ENCODE data around the gene FGF14. TPM values are rescaled to one million over a fixed set of nuclear protein-coding genes. Genes with fewer than 3 reads are reported as not detected.

FGF14 gene
- total and polyA plus RNA-seq, 3 donors from 2014 or later = 0.56 to 4.5 (median 1.7) TPM

- no peak overlapping the region for H3K27ac ChIP-seq
- peak in 1 of 3 experiments; percentile 21 for TF ChIP-seq CTCF (IDR thresholded peaks at IDR 0.05)
- TF ChIP-seq POLR2A (IDR thresholded peaks at IDR 0.05) = no peak
- H3K36me3 ChIP-seq (ENCODE audit: low read depth, missing control alignments) = no peaks in the 10 kb centered on the region
- 42 to 53% methylated on average over 2 of the region's 2 CpGs for WGBS, 2 donors
- H3K4me1 ChIP-seq = no peaks in the 10 kb centered on the region
- no peaks in the 10 kb centered on the region for H3K9me3 ChIP-seq
- no peak for DNase-seq
- no peaks in the 10 kb centered on the region for H3K27me3 ChIP-seq
- no peak overlapping the region for H3K4me3 ChIP-seq
- intact Hi-C loops (cut with DNase I; ENCODE audit: low total_unique reads) = loop anchor here (10.0 kb wide), 1 partner anchor 514 kb away; no protein-coding TSS in a partner anchor
These were observed 460.6 kb downstream of the FGF14 start for GRCh38 chr13:101941095-101941783.

- H3K4me3 ChIP-seq = no peak overlapping the region
- H3K9me3 ChIP-seq = no peaks in the 10 kb centered on the region
- DNase-seq = no peak
- TF ChIP-seq CTCF (IDR thresholded peaks at IDR 0.05) = no peak
- TF ChIP-seq POLR2A (IDR thresholded peaks at IDR 0.05) = no peak
- intact Hi-C loops (cut with DNase I; ENCODE audit: low total_unique reads) = no loop called here
- H3K36me3 ChIP-seq (ENCODE audit: low read depth, missing control alignments) = no peaks in the 10 kb centered on the region
- WGBS, 2 donors = 51 to 71% methylated on average over 2 of the region's 2 CpGs
- H3K4me1 ChIP-seq = no peaks in the 10 kb centered on the region
- no peak overlapping the region for H3K27ac ChIP-seq
- H3K27me3 ChIP-seq = no peaks in the 10 kb centered on the region
These were observed 462.5 kb downstream of the FGF14 start for GRCh38 chr13:101939370-101939769.

GRCh38 chr13:101935828-101936227 is 466.0 kb downstream of the FGF14 start:
- Histone ChIP-seq H3K9me3 (no peaks in the 10 kb centered on the region), H3K4me3 (no peak overlapping the region), H3K36me3 (ENCODE audit: low read depth, missing control alignments) (no peaks in the 10 kb centered on the region), H3K27ac (no peak overlapping the region), H3K4me1 (no peaks in the 10 kb centered on the region), H3K27me3 (no peaks in the 10 kb centered on the region)
- 91 to 96% methylated on average over 2 of the region's 2 CpGs for WGBS, 2 donors
- intact Hi-C loops (cut with DNase I; ENCODE audit: low total_unique reads) = no loop called here
- no peak for TF ChIP-seq CTCF (IDR thresholded peaks at IDR 0.05)
- no peak for TF ChIP-seq POLR2A (IDR thresholded peaks at IDR 0.05)
- DNase-seq = no peak

- Histone ChIP-seq H3K27me3 (no peaks in the 10 kb centered on the region), H3K27ac (no peak overlapping the region), H3K4me1 (no peaks in the 10 kb centered on the region), H3K9me3 (no peaks in the 10 kb centered on the region), H3K36me3 (ENCODE audit: low read depth, missing control alignments) (no peaks in the 10 kb centered on the region), H3K4me3 (no peak overlapping the region)
- intact Hi-C loops (cut with DNase I; ENCODE audit: low total_unique reads) = no loop called here
- TF ChIP-seq POLR2A (IDR thresholded peaks at IDR 0.05) = no peak
- no peak for TF ChIP-seq CTCF (IDR thresholded peaks at IDR 0.05)
- no peak for DNase-seq
- WGBS, 2 donors = 61 to 73% methylated on average over 3 of the region's 3 CpGs
These were observed 470.7 kb downstream of the FGF14 start for GRCh38 chr13:101931186-101931585.

GRCh38 chr13:101930331-101930730 is 471.5 kb downstream of the FGF14 start:
- no peak overlapping the region for H3K4me3 ChIP-seq
- H3K27me3 ChIP-seq = no peaks in the 10 kb centered on the region
- WGBS, 2 donors = 51 to 64% methylated on average over 2 of the region's 2 CpGs
- intact Hi-C loops (cut with DNase I; ENCODE audit: low total_unique reads) = no loop called here
- no peak overlapping the region for H3K27ac ChIP-seq
- no peaks in the 10 kb centered on the region for H3K36me3 ChIP-seq (ENCODE audit: low read depth, missing control alignments)
- no peaks in the 10 kb centered on the region for H3K4me1 ChIP-seq
- no peak for DNase-seq
- no peaks in the 10 kb centered on the region for H3K9me3 ChIP-seq
- no peak for TF ChIP-seq CTCF (IDR thresholded peaks at IDR 0.05)
